ENCODE data around the gene UBE2U.

GRCh38 chr1:64243757-64244080, 40.3 kb downstream of the UBE2U start:
- no peak for TF ChIP-seq CTCF (IDR thresholded peaks at IDR 0.05; ENCODE audit: poor library complexity, severe bottlenecking)
- no peak for TF ChIP-seq TAF1 (IDR thresholded peaks at IDR 0.05; ENCODE audit: low read depth)
- no peak for TF ChIP-seq MXI1 (conservative IDR thresholded peaks at IDR 0.05; ENCODE audit: poor library complexity, severe bottlenecking)
- TF ChIP-seq RAD21 (conservative IDR thresholded peaks at IDR 0.05), result no peak
